T-helper 2 cell treated with Interferon-gamma antibody and Interleukin-4, amounts not matched to agents 100 ng/mL and 5 ng/mL, for 36 hours (primary cell): Measurements from ENCODE around the gene PLXNA2. TPM values are rescaled to one million over a fixed set of nuclear protein-coding genes. Genes with fewer than 3 reads are reported as not detected.

ENCODE experiments used
- intact Hi-C: fragments of 100-400 bp; cut with micrococcal nuclease; formaldehyde crosslinking; loops from one replicate; pipeline ENCODE4 v1.15.1; 2023
- total RNA-seq: library from RNA; stranded (reverse); gene quantifications from 2 replicates; pipeline ENCODE4 v1.2.3, GENCODE V29; 2022

The PLXNA2 gene
- total RNA-seq, 1 donor from 2014 or later, result 0.39 TPM

GRCh38 chr1:208242941-208243526, 1.1 kb downstream of the PLXNA2 start:
- intact Hi-C loops, result loop anchor here (5.0 to 10.0 kb wide), 2 partner anchors 151 to 358 kb away; no protein-coding TSS in a partner anchor

GRCh38 chr1:208242146-208242545, 2.0 kb downstream of the PLXNA2 start:
- intact Hi-C loops, result loop anchor here (5.0 to 10.0 kb wide), 2 partner anchors 150 to 357 kb away; no protein-coding TSS in a partner anchor

GRCh38 chr1:208241512-208241911, 2.7 kb downstream of the PLXNA2 start:
- intact Hi-C loops, result loop anchor here (5.0 to 10.0 kb wide), 2 partner anchors 149 to 357 kb away; no protein-coding TSS in a partner anchor

GRCh38 chr1:208240662-208241355, 3.4 kb downstream of the PLXNA2 start:
- intact Hi-C loops, result loop anchor here (5.0 to 10.0 kb wide), 2 partner anchors 149 to 356 kb away; no protein-coding TSS in a partner anchor

GRCh38 chr1:208239473-208240381, 4.5 kb downstream of the PLXNA2 start:
- intact Hi-C loops, result loop anchor here (5.0 to 10.0 kb wide), 2 partner anchors 147 to 355 kb away; no protein-coding TSS in a partner anchor

- intact Hi-C loops, result no loop called here
These were observed 5.3 kb downstream of the PLXNA2 start for GRCh38 chr1:208238710-208239472.

- intact Hi-C loops, result no loop called here
These were observed 6.9 kb downstream of the PLXNA2 start for GRCh38 chr1:208237241-208237640.

- intact Hi-C loops, result no loop called here
These were observed 8.0 kb downstream of the PLXNA2 start for GRCh38 chr1:208235982-208236761.

GRCh38 chr1:208235356-208235981, 8.7 kb downstream of the PLXNA2 start:
- intact Hi-C loops, result no loop called here

GRCh38 chr1:208234721-208235120, 9.5 kb downstream of the PLXNA2 start:
- intact Hi-C loops, result no loop called here

- intact Hi-C loops, result no loop called here
These were observed 10.2 kb downstream of the PLXNA2 start for GRCh38 chr1:208233978-208234377.

GRCh38 chr1:208233546-208233945, 10.6 kb downstream of the PLXNA2 start:
- intact Hi-C loops, result no loop called here

GRCh38 chr1:208232662-208233038, 11.5 kb downstream of the PLXNA2 start:
- intact Hi-C loops, result no loop called here

- intact Hi-C loops, result no loop called here
These were observed 12.1 kb downstream of the PLXNA2 start for GRCh38 chr1:208231881-208232661.

- intact Hi-C loops, result no loop called here
These were observed 13.3 kb downstream of the PLXNA2 start for GRCh38 chr1:208230668-208231529.

- intact Hi-C loops, result no loop called here
These were observed 15.6 kb downstream of the PLXNA2 start for GRCh38 chr1:208228550-208228949.

- intact Hi-C loops, result no loop called here
These were observed 16.2 kb downstream of the PLXNA2 start for GRCh38 chr1:208228026-208228425.

GRCh38 chr1:208227366-208227765, 16.8 kb downstream of the PLXNA2 start:
- intact Hi-C loops, result no loop called here
